Type B pancreatic cell (in vitro differentiated cells): ENCODE data around the gene RUSF1. TPM values are rescaled to one million over a fixed set of nuclear protein-coding genes. Genes with fewer than 3 reads are reported as not detected.
"Not testable (repeated sequence)": the region's sequence is repeated elsewhere in the genome, so short reads cannot be mapped to it uniquely, and the experiment has no call there.

Source experiments
- DNase-seq: peaks from one replicate; pipeline ENCODE4 v3.0.0; 2021; ENCODE audit warnings: mixed read lengths; ENCODE audit not compliant: unreplicated experiment; ENCODE audit errors: extremely low spot score
- H3K27ac Mint-ChIP-seq: 2 replicates; pipeline ENCODE4 v1.8.0; 2021; ENCODE audit warnings: mild to moderate bottlenecking, mixed read lengths
- H3K27me3 Mint-ChIP-seq: 2 replicates; pipeline ENCODE4 v1.8.0; 2021; ENCODE audit warnings: mixed read lengths
- H3K36me3 Mint-ChIP-seq: 2 replicates; pipeline ENCODE4 v1.8.0; 2021; ENCODE audit warnings: mixed read lengths
- H3K4me1 Mint-ChIP-seq: one replicate; pipeline ENCODE4 v1.8.0; 2021; ENCODE audit warnings: mixed read lengths; ENCODE audit not compliant: unreplicated experiment
- H3K4me3 Mint-ChIP-seq: 2 replicates; pipeline ENCODE4 v1.8.0; 2021; ENCODE audit warnings: mild to moderate bottlenecking, mixed read lengths
- H3K9me3 Mint-ChIP-seq: 2 replicates; pipeline ENCODE4 v1.8.0; 2021; ENCODE audit warnings: mixed read lengths
- total RNA-seq: library from RNA; stranded (reverse); gene quantifications from 2 replicates; pipeline ENCODE4 v1.2.1, GENCODE V29; 2021; ENCODE audit warnings: low replicate concordance
- TF ChIP-seq, protein P1 (sequence below): fragments of 200-600 bp; sonication (generic); conservative IDR thresholded peaks from 2 replicates; pipeline ENCODE4 v1.5.0; 2021; ENCODE audit warnings: antibody characterized with exemption, mild to moderate bottlenecking

Gene RUSF1
- total RNA-seq, 1 donor from 2014 or later = 78.2 TPM

- Mint-ChIP-seq H3K36me3 (peaks cover 8% of the 10 kb centered on the region), H3K27ac (peak overlapping the region; percentile 93), H3K4me3 (peak overlapping the region; percentile 90), H3K27me3 (peaks cover 2% of the 10 kb centered on the region), H3K9me3 (peaks cover 6% of the 10 kb centered on the region), H3K4me1 (peaks cover 16% of the 10 kb centered on the region)
- TF ChIP-seq, protein P1, sequence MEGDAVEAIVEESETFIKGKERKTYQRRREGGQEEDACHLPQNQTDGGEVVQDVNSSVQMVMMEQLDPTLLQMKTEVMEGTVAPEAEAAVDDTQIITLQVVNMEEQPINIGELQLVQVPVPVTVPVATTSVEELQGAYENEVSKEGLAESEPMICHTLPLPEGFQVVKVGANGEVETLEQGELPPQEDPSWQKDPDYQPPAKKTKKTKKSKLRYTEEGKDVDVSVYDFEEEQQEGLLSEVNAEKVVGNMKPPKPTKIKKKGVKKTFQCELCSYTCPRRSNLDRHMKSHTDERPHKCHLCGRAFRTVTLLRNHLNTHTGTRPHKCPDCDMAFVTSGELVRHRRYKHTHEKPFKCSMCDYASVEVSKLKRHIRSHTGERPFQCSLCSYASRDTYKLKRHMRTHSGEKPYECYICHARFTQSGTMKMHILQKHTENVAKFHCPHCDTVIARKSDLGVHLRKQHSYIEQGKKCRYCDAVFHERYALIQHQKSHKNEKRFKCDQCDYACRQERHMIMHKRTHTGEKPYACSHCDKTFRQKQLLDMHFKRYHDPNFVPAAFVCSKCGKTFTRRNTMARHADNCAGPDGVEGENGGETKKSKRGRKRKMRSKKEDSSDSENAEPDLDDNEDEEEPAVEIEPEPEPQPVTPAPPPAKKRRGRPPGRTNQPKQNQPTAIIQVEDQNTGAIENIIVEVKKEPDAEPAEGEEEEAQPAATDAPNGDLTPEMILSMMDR = no peak
- DNase-seq = no peak
These were observed 560 bp upstream of the RUSF1 start for GRCh38 chr16:31508706-31509195.

GRCh38 chr16:31507617-31507928 is 618 bp downstream of the RUSF1 start:
- DNase-seq = no peak
- no peaks in the 10 kb centered on the region for H3K27me3 Mint-ChIP-seq
- H3K36me3 Mint-ChIP-seq = peaks cover 8% of the 10 kb centered on the region
- H3K27ac Mint-ChIP-seq = peak overlapping the region; percentile 93
- H3K4me1 Mint-ChIP-seq = peaks cover 16% of the 10 kb centered on the region
- H3K4me3 Mint-ChIP-seq = peak overlapping the region; percentile 90
- H3K9me3 Mint-ChIP-seq = peaks cover 3% of the 10 kb centered on the region
- TF ChIP-seq, protein P1 = no peak

- TF ChIP-seq, protein P1 = no peak
- Mint-ChIP-seq H3K27me3 (no peaks in the 10 kb centered on the region), H3K36me3 (peaks cover 8% of the 10 kb centered on the region), H3K4me3 (no peak overlapping the region), H3K4me1 (peaks cover 16% of the 10 kb centered on the region), H3K9me3 (no peaks in the 10 kb centered on the region), H3K27ac (peak overlapping the region; percentile 8)
- DNase-seq = no peak
These were observed 2.7 kb downstream of the RUSF1 start for GRCh38 chr16:31505483-31505882.

- H3K27ac Mint-ChIP-seq = no peak overlapping the region
- TF ChIP-seq, protein P1 = no peak
- no peaks in the 10 kb centered on the region for H3K9me3 Mint-ChIP-seq
- DNase-seq = no peak
- H3K4me1 Mint-ChIP-seq = peaks cover 16% of the 10 kb centered on the region
- H3K27me3 Mint-ChIP-seq = no peaks in the 10 kb centered on the region
- H3K36me3 Mint-ChIP-seq = peaks cover 8% of the 10 kb centered on the region
- H3K4me3 Mint-ChIP-seq = no peak overlapping the region
These were observed 4.0 kb downstream of the RUSF1 start for GRCh38 chr16:31504159-31504558.

DNA sequence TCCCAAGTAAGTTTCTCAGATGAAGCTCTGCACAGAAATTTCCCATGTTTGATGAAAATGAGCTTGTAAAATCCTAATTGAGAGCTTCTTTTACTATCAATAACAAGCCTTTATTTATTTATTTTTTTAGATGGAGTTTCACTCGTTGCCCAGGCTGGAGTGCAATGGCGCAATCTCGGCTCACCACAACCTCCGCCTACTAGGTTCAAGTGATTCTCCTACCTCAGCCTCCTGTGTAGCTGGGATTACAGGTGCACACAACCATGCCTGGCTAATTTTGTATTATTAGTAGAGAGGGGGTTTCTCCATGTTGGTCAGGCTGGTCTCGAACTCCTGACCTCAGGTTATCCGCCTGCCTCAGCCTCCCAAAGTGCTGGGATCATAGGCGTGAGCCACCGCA is 4.6 kb downstream of the RUSF1 start:
- DNase-seq, H3K27me3 Mint-ChIP-seq, H3K27ac Mint-ChIP-seq, H3K4me3 Mint-ChIP-seq, H3K36me3 Mint-ChIP-seq, H3K9me3 Mint-ChIP-seq: not testable (repeated sequence)
- peaks cover 12% of the 10 kb centered on the region for H3K4me1 Mint-ChIP-seq

DNA sequence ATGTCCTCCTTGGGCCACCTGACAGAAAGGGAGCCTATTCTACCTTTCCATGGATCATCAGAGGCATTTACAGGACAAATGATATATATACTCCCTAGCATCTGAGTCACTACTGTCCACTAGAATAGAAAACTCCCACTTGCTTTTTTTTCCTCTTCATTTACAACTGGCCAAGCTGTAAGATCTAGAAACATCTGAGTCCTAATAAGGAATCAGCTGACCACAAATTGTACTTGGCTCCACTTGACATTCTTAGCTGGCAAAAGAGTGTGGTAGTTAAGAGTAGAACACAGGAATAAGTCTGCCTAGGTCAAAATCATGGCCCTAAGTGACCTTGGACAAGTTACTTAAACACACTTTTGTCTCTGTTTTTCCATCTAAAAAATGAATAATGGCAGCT is 5.2 kb downstream of the RUSF1 start:
- TF ChIP-seq, protein P1 = no peak
- Mint-ChIP-seq H3K27ac (no peak overlapping the region), H3K36me3 (peaks cover 8% of the 10 kb centered on the region), H3K4me3 (no peak overlapping the region), H3K27me3 (no peaks in the 10 kb centered on the region), H3K9me3 (no peaks in the 10 kb centered on the region), H3K4me1 (peaks cover 12% of the 10 kb centered on the region)
- DNase-seq = no peak
